IMR-90 (cell line): ENCODE measurements around the gene SERPINA1.

Experiments used
- CEBPB ChIP-seq: IDR thresholded peaks from 2 replicates; pipeline ENCODE4 v1.6.1; 2012; ENCODE audit warnings: low read depth, low read length, improper control_type of control experiment
- CTCF ChIP-seq: conservative IDR thresholded peaks from 2 replicates; pipeline ENCODE4 v1.5.1; 2012; ENCODE audit warnings: mild to moderate bottlenecking, low read depth, low read length, improper control_type of control experiment
- ELK1 ChIP-seq: fragments of 150-350 bp; IDR thresholded peaks from 2 replicates; pipeline ENCODE4 v1.6.1; 2016; ENCODE audit warnings: low read depth, mild to moderate bottlenecking, low read length, moderate library complexity, borderline replicate concordance
- MAFK ChIP-seq: IDR thresholded peaks from 2 replicates; pipeline ENCODE4 v1.6.1; 2012; ENCODE audit warnings: low read depth, low read length, improper control_type of control experiment
- MAZ ChIP-seq: IDR thresholded peaks from 2 replicates; pipeline ENCODE4 v1.6.1; 2012; ENCODE audit warnings: low read depth, mild to moderate bottlenecking, low read length, improper control_type of control experiment, moderate library complexity, borderline replicate concordance
- MXI1 ChIP-seq: IDR thresholded peaks from 2 replicates; pipeline ENCODE4 v1.6.1; 2012; ENCODE audit warnings: low read depth, mild to moderate bottlenecking, low read length, moderate library complexity, borderline replicate concordance
- NFE2L2 ChIP-seq: fragments of 150-350 bp; IDR thresholded peaks from 2 replicates; pipeline ENCODE4 v1.6.1; 2016; ENCODE audit warnings: low read depth, mild to moderate bottlenecking, low read length
- POLR2A ChIP-seq: IDR thresholded peaks from 2 replicates; pipeline ENCODE4 v1.6.1; 2012; ENCODE audit warnings: mild to moderate bottlenecking, low read depth, low read length
- RAD21 ChIP-seq: IDR thresholded peaks from 2 replicates; pipeline ENCODE4 v1.6.1; 2012; ENCODE audit warnings: low read length, improper control_type of control experiment
- RCOR1 ChIP-seq: IDR thresholded peaks from 2 replicates; pipeline ENCODE4 v1.6.1; 2012; ENCODE audit warnings: mild to moderate bottlenecking, low read length, improper control_type of control experiment; ENCODE audit not compliant: insufficient replicate concordance
- RFX5 ChIP-seq: IDR thresholded peaks from 2 replicates; pipeline ENCODE4 v1.8.0; 2012; ENCODE audit warnings: low read depth, mild to moderate bottlenecking, low read length, moderate library complexity
- SMC3 ChIP-seq: fragments of 150-350 bp; IDR thresholded peaks from 2 replicates; pipeline ENCODE4 v1.6.1; 2016; ENCODE audit warnings: low read depth, mild to moderate bottlenecking, antibody characterized with exemption, low read length, moderate library complexity
- USF2 ChIP-seq: fragments of 150-350 bp; IDR thresholded peaks from 2 replicates; pipeline ENCODE4 v1.6.1; 2017; ENCODE audit warnings: mild to moderate bottlenecking, antibody characterized with exemption, low read length, low read depth

GRCh38 chr14:94389104-94389469, 685 bp upstream of the SERPINA1 start:
- no peak for TF ChIP-seq CTCF
- no peak for TF ChIP-seq POLR2A
- TF ChIP-seq MAZ: no peak
- TF ChIP-seq CEBPB: no peak
- no peak for TF ChIP-seq RFX5
- TF ChIP-seq ELK1: no peak
- TF ChIP-seq RAD21: no peak
- no peak for TF ChIP-seq MAFK
- no peak for TF ChIP-seq RCOR1
- no peak for TF ChIP-seq NFE2L2
- no peak for TF ChIP-seq MXI1
- TF ChIP-seq SMC3: no peak
- no peak for TF ChIP-seq USF2
